ENCODE results near the gene THAP4.

The THAP4 gene

GRCh38 chr2:241562269-241562891, 74.6 kb downstream of the THAP4 start:
- DNase-seq: no peak

DNA sequence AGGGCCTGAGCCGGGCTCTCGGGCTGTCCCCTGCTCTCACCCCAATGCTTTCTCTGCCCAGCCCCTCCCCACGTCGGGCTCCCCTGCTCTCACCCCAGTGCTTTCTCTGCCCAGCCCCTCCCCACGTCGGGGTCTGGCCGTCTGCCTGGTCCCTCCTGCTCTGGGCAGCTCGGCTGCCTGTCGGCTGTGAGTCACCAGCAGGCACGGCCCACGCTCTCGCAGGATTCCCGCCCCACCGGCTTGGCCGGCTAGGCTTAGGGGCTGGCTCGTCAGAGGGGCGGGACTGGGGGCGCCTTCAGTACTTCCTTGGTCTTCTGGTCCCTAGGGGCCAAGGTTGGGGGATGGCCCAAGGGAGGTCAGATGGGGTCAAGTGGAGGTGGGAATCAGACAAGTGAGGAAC, 75.1 kb downstream of the THAP4 start:
- DNase-seq: no peak

DNA sequence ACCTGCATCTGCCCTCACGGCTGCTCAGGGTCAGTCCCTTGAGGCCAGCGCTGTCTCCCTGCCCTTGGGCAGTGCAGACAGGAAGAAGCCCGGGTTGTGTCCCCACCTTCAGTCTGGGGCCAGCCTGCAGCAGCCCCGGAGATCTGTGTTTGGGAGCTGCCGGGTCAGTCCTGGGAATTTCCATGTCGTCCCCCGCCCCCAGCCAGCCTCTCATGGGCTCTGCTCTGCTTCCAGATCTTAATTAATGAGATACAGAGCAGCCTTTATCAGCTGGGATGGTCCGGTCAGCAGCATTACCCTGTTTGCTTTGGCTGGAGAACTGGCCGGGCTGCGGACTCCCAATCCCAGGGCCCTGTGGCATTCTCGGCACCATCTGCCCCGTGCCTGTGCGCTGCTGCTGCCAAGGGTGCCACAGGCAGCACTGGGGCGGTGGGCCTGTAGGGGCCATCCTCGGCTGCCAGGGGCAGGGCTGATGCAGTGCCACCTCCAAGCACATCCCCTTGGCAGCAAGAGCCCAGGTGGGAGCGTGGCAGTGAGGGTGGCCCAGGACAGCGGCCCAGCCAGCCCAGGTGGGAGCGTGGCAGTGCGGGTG, 76.0 kb downstream of the THAP4 start:
- no peak for DNase-seq

DNA sequence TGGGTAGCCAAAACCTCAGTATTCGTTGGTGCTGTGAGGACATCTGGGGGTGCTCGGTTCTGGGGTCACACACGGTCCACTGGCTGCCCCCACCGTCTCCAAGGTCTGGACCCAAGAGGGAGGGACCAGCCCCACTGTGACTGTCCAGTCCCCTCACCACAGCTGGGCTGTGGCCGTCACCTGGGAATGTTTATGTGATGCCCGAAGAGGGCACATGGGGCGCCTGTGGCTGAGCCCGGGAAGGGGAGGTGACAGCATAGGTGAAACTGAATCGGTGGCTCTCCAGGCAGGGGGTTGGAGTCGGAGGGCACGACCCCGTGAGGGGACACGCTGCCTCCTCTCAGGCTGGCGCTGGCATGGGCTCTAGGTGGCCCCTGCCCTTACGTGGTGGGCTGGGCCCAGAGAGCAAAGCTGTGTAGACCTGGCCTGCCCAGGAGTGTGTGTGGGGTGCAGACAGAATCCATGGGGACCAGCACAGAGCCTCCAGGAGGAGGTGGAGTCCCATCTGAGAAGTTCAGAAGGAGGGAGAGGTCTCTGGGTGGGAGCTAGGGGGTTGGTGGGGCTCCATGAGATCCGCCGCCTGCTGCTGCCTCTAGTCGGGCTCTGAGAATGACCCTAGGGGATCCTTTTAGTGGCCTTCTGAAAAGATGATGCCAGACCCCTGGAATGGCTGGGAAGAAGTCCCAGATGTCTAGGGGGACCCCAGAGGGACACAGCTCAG, 76.6 kb downstream of the THAP4 start:
- DNase-seq: no peak

DNA sequence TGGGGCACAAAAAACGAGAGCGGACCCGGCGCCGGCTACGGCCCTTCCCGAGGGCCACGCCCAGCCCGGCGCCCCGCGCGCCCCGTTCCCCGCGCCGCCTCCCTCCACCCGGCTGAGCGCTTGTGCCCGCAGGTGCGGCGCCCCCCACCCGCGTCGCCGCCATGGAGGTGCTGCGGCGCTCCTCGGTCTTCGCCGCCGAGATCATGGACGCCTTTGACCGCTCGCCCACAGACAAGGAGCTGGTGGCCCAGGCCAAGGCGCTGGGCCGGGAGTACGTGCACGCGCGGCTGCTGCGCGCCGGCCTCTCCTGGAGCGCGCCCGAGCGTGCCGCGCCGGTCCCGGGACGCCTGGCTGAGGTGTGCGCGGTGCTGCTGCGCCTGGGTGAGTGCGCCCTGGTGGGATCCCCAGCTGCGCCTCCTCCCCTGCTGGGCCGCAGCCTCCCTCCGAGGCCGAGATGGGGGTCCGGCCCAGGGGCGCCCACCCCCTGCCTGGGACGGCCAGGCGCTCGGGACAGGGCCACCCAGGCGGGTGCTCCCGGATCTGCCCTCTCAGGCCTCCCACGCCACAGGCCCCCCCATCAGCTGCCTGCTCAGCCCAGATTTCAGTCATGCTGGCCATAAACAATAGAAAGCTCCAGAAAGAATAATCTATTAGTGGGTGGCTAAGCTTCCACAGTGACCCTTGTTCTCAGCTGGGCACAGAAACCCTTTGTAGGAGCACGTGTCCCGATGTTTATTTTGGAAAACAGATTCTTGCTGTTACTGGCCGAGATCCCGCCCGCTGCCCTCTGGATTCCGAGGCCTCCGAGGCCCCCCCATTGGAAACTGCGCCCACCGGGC, 77.4 kb downstream of the THAP4 start:
- no peak for DNase-seq

- DNase-seq: no peak
Observed at GRCh38 chr2:241558532-241559322, 78.2 kb downstream of the THAP4 start, which contains the start of gene BOK. TSS of gene BOK (plus strand) at chr2:241558745. CDS start at chr2:241559484, 739 bp downstream.

GRCh38 chr2:241556746-241557145, 80.2 kb downstream of the THAP4 start:
- no peak for DNase-seq

DNA sequence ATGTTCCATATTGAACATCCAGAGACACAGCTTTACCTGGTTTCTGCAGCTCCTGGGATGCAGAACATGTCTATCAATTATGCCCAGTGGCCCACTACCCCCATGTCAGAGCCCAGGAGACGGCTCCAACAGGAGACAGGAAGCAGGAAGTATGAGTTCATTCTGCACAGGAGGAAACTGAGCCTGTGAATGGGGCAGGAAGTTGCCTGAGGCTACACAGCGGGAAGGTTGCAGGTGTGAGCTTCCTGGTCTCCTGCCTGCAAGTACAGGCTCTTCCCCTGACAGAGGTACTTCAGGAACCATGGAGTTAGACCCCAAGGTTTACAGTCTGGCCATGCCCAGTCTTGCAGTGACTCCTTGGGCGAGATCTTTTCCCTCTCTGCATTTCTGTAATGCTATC, 81.2 kb downstream of the THAP4 start:
- no peak for DNase-seq

DNA sequence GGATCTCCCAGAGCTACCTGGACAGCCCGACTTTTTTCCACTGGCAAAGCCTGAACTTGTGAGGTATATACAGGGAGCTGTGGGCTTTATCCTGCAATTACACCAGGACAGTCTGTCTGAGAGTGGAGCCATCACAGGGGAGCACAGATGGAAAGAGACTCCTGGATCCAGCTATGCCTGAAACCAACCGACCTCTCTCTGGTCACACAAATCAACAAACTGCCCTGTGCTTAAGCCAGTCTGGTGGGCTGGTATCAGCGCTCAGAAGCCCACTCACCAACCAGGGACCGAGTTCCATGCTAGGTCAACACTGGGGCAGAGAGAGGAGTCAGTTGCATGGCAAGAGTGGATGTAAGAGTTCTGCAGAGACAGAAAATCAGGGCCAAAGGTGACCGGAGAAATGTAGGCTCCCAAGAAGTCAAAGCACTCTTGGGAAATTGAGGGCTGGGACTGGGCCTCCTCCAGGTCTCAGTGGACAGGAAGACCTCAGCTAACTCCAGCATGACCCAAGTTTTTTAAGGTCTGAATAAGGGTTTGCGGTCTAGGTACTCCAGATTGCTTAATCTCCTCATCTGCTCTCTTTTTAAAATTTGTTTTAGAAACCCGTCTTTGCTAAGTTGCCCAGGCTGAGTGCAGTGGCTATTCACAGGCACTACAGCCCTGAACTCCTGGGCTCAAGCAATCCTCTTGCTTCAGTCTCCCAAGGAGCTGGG, 82.2 kb downstream of the THAP4 start:
- DNase-seq: no peak

GRCh38 chr2:241553981-241554380, 83.0 kb downstream of the THAP4 start:
- DNase-seq: no peak

GRCh38 chr2:241553512-241553830, 83.5 kb downstream of the THAP4 start:
- DNase-seq: no peak

- no peak for DNase-seq
Observed at GRCh38 chr2:241551998-241552737, 84.8 kb downstream of the THAP4 start.

- no peak for DNase-seq
Observed at GRCh38 chr2:241551599-241551997, 85.4 kb downstream of the THAP4 start.

DNA sequence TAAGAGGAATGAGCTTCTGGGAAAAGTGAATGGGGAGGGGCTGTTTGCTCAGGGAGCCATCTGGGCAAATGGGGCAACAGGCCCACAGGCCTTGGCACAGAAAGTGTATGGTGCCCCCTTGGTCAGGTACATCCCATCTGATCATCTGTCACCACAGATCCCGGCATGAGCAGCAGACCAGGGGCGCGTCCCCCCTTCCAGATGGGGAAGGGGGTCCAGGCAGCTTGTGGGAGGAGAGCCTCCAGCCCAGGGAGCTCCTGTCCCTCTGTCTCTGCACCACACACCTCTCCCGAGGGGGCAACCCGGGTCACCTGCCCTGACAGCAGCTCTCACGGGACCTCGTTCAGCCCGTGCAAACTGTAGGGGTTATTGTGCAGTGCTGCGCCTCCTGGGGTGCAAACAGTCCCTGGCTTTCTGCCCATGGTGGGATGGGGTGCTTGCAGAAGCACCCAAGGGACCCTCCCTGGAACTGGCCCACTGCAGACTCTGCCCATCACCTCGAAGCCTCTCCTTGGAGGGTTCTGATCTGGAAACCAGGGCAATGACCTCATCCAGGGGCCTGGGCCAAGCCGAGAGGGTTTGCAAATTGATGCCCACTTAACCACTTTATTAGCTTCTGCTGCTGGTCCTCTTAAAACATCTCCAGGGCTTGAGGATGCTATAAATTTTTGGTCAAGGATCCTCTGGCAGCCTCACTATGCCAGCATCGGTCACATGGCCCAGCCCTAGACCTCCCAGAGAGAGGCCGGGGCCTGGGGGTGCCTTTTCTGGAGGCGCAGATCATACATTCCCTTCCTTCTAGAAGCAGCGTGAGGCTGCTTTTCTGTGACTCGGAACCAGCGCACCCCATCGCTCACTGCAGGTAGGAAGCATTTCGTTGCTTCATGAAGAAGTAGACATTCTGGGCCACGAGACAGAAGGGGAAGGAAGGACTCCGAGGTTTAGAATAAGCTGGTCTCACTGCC, 86.1 kb downstream of the THAP4 start:
- no peak for DNase-seq

- DNase-seq: no peak
Observed at GRCh38 chr2:241548451-241548835, 88.5 kb downstream of the THAP4 start.

DNA sequence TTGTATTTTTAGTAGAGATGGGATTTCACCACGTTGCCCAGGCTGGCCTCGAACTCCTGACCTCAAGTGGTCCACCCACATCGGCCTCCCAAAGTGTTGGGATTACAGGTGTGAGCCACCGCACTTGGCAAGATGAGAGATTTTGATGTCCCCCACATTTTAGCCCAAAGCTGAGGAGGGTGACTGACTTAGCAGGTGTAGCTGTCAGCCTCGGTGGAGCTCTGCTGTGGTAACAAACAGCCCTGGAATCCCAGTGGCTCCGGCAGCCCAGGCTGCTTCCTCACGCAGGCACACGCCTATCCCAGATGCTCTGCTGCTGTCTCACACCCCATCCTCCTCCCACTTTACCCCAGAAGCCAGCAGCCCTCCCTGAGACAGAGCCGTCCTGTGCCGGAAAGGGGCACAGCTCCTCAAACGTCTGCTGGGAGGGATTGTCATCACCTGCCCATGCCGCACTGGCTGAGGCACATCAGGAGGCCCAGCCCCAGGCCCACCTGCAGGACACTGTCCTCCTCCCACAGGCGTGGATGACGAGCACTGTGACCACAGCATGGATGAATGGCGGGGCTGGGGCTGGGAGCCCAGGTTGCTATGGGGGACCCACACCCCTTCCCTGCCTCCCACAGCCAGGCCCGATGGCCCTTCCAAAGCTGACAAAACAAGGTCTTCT, 89.0 kb downstream of the THAP4 start:
- DNase-seq: no peak

- no peak for DNase-seq
Observed at GRCh38 chr2:241546771-241547498, 90.0 kb downstream of the THAP4 start.
